ENCODE measurements around the gene HOXB13. TPM values are rescaled to one million over a fixed set of nuclear protein-coding genes. Genes with fewer than 3 reads are reported as not detected.
A peak's percentile ranks its signal among the peaks of the same experiment; 100 is the strongest.

HOXB13 gene
- total RNA-seq (not detected in 2 replicates), polyA plus RNA-seq (not detected in 2 replicates), polyA minus RNA-seq (not detected in 2 replicates), Bru-seq, nascent RNA (percentile 12 among the genes with signal in this experiment), BruChase-seq, experiment 1, labeled RNA remaining after a 6-hour chase (not detected), BruChase-seq, experiment 2, labeled RNA remaining after a 2-hour chase (not detected)
- not detected in 2 replicates for polyA plus RNA-seq (2011; cell fraction: cytosol; rRNA removed)
- not detected in 2 replicates for polyA plus RNA-seq (2011; cell fraction: nucleus; rRNA removed)
- not detected in 2 replicates for polyA plus RNA-seq (2012)
- 0.61 TPM for polyA minus RNA-seq (2011; cell fraction: cytosol; rRNA and poly(A)+ RNA removed)
- not detected in 2 replicates for polyA minus RNA-seq (2011; cell fraction: nucleus; rRNA and poly(A)+ RNA removed)
- long read RNA-seq: 0 reads

- Histone ChIP-seq H3K9me1 (replicated peaks; ENCODE audit: control insufficient read depth, extremely low read depth, insufficient read depth, low read length) (no peaks in the 10 kb centered on the region), H3K9ac (replicated peaks; ENCODE audit: extremely low read depth, insufficient read depth, low read length) (no peak within 1 kb of the TSS), H3K4me1 (ENCODE audit: control insufficient read depth, extremely low read depth, insufficient read depth, low read length) (peaks cover under 1% of the 10 kb centered on the region), H2AFZ (ENCODE audit: low read depth, low read length) (no peak within 1 kb of the TSS), H3K27ac (ENCODE audit: insufficient read depth, low read depth, low read length) (no peak within 1 kb of the TSS), H3K79me2 (ENCODE audit: control insufficient read depth, insufficient read depth, low read length) (no peaks in the 10 kb centered on the region), H3K27me3 (ENCODE audit: control insufficient read depth in 2 of 2, insufficient read depth in 2 of 2, low read length in 2 of 2) (peaks cover 89 to 96% of the 10 kb centered on the region in 2 experiments), H4K20me1 (replicated peaks; ENCODE audit: control insufficient read depth, extremely low read depth, insufficient read depth, low read length) (no peaks in the 10 kb centered on the region), H3K9me3 (replicated peaks; ENCODE audit: control insufficient read depth, insufficient read depth, low read length) (no peaks in the 10 kb centered on the region), H3K4me2 (ENCODE audit: insufficient read depth, low read length) (peak within 1 kb of the TSS; percentile 20), H3K36me3 (ENCODE audit: control insufficient read depth in 2 of 2, extremely low read depth in 1 of 2, insufficient read depth in 2 of 2, low read length in 2 of 2) (no peaks in the 10 kb centered on the region), H3K4me3 (replicated peaks in 1 of 3; ENCODE audit: insufficient read depth in 1 of 3, low read depth in 1 of 3, low read length in 3 of 3) (peak within 1 kb of the TSS in 1 of 3 experiments; percentile 18)
- TF ChIP-seq POLR2AphosphoS5 (IDR thresholded peaks at IDR 0.05; ENCODE audit: insufficient read depth, low read depth, low read length) (no peak), EZH2 (IDR thresholded peaks at IDR 0.05; ENCODE audit: borderline replicate concordance, low read depth, low read length, severe bottlenecking) (peak; percentile 81)
- dilution Hi-C loops (cut with MboI; ENCODE audit: extremely low pct_ligation_motif_present, low sequenced_read_pairs) (no loop called here), intact Hi-C loops (cut with micrococcal nuclease) (no loop called here)
- peak; percentile 63 for FAIRE-seq
- ChIA-PET CTCF (interaction anchor here (0.5 to 7.5 kb wide), 8 partner anchors 8 to 150 kb away, joined by 3 to 312 read pairs (median 6); no protein-coding TSS in a partner anchor), POLR2A (no interaction called here)
- no TSS peak for BruUV-seq (replicated peaks)
- peak; percentile 36 for DNase-seq (ENCODE audit: low read depth, low spot score)
Observed at GRCh38 chr17:48728232-48729231, at the start of gene HOXB13. TSS of gene HOXB13 (minus strand) at chr17:48728750. CDS start at chr17:48728593, 157 bp downstream.

- Histone ChIP-seq H3K36me3 (ENCODE audit: control insufficient read depth in 2 of 2, extremely low read depth in 1 of 2, insufficient read depth in 2 of 2, low read length in 2 of 2) (no peaks in the 10 kb centered on the region), H3K4me2 (ENCODE audit: insufficient read depth, low read length) (no peak overlapping the region), H3K9me1 (replicated peaks; ENCODE audit: control insufficient read depth, extremely low read depth, insufficient read depth, low read length) (no peaks in the 10 kb centered on the region), H3K27me3 (ENCODE audit: control insufficient read depth in 2 of 2, insufficient read depth in 2 of 2, low read length in 2 of 2) (peaks cover 0 to 11% of the 10 kb centered on the region in 2 experiments), H3K4me3 (replicated peaks in 1 of 3; ENCODE audit: insufficient read depth in 1 of 3, low read depth in 1 of 3, low read length in 3 of 3) (no peak overlapping the region), H3K9ac (replicated peaks; ENCODE audit: extremely low read depth, insufficient read depth, low read length) (no peak overlapping the region), H3K27ac (ENCODE audit: insufficient read depth, low read depth, low read length) (no peak overlapping the region), H3K9me3 (replicated peaks; ENCODE audit: control insufficient read depth, insufficient read depth, low read length) (no peaks in the 10 kb centered on the region), H3K4me1 (ENCODE audit: control insufficient read depth, extremely low read depth, insufficient read depth, low read length) (no peaks in the 10 kb centered on the region), H3K79me2 (ENCODE audit: control insufficient read depth, insufficient read depth, low read length) (no peaks in the 10 kb centered on the region), H4K20me1 (replicated peaks; ENCODE audit: control insufficient read depth, extremely low read depth, insufficient read depth, low read length) (no peaks in the 10 kb centered on the region), H2AFZ (ENCODE audit: low read depth, low read length) (no peak overlapping the region)
- ChIA-PET CTCF (interaction anchor here (1.3 kb wide), 1 partner anchor 12 kb away, joined by 3 read pairs; no protein-coding TSS in a partner anchor), POLR2A (no interaction called here)
- FAIRE-seq: peak; percentile 60
- dilution Hi-C loops (cut with MboI; ENCODE audit: extremely low pct_ligation_motif_present, low sequenced_read_pairs) (no loop called here), intact Hi-C loops (cut with micrococcal nuclease) (no loop called here)
- DNase-seq (ENCODE audit: low read depth, low spot score): no peak
- no TSS peak for BruUV-seq (replicated peaks)
- TF ChIP-seq EZH2 (IDR thresholded peaks at IDR 0.05; ENCODE audit: borderline replicate concordance, low read depth, low read length, severe bottlenecking) (no peak), CTCF (IDR thresholded peaks at IDR 0.05; ENCODE audit: extremely low read depth in 1 of 2, insufficient read depth in 1 of 2, low read depth in 1 of 2, low read length in 2 of 2) (no peak), POLR2AphosphoS5 (IDR thresholded peaks at IDR 0.05; ENCODE audit: insufficient read depth, low read depth, low read length) (no peak), GATA2 (IDR thresholded peaks at IDR 0.05; ENCODE audit: insufficient read depth, insufficient read length, low read depth, low read length) (no peak), MAX (IDR thresholded peaks at IDR 0.05; ENCODE audit: insufficient read depth, insufficient read length) (no peak), JUN (IDR thresholded peaks at IDR 0.05; ENCODE audit: borderline replicate concordance, insufficient read depth, insufficient read length, low read depth) (no peak)
Observed at GRCh38 chr17:48776602-48777001, 48.1 kb upstream of the HOXB13 start.

Measured in endothelial cell of umbilical vein (primary cell).